ENCODE measurements around the gene ARPC2.
A peak's percentile ranks its signal among the peaks of the same experiment; 100 is the strongest.

ARPC2 gene

DNA sequence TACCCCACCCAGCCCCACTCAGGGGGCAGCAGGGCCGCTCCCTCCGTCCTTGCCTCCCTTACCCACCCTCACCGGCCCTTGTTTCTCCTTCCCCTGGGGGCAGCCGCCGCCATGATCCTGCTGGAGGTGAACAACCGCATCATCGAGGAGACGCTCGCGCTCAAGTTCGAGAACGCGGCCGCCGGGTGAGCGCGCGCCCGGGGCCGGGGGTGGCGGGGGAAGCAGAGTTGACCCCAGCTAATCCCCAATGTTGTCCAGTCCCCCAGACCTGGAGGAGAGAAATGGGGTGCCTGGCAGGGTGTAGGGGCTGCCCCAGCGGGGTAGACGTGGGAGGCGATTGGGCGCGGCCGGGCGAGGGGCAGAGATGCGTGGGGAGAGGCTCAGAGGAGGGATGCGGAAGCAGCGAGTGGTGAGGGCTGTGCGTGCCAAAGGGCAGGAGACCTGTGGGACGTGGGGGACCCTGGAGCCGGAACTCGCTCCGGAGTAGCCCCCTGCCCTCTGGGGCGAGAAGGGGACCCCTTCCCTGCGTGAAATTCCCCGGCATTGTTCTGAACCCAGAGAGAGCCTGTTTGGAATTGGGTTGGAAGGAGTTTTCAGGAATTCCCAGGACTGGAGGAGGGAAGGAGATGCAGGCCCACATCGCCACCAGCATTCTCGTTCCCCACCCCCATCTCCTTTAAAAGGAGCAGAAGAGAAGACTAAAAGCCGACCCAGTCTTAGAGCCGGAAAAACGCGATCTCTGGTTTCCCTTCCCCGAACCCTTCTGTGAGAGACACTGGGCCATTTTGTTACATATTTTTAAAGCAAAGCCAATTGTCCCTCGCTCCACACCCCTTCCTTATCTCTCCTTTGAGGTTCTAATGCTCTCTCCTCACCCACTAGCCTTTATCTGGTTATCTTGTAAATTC lies 625 bp downstream of the ARPC2 start:
- DNase-seq (ENCODE audit: low spot score), result peak; percentile 33

DNA sequence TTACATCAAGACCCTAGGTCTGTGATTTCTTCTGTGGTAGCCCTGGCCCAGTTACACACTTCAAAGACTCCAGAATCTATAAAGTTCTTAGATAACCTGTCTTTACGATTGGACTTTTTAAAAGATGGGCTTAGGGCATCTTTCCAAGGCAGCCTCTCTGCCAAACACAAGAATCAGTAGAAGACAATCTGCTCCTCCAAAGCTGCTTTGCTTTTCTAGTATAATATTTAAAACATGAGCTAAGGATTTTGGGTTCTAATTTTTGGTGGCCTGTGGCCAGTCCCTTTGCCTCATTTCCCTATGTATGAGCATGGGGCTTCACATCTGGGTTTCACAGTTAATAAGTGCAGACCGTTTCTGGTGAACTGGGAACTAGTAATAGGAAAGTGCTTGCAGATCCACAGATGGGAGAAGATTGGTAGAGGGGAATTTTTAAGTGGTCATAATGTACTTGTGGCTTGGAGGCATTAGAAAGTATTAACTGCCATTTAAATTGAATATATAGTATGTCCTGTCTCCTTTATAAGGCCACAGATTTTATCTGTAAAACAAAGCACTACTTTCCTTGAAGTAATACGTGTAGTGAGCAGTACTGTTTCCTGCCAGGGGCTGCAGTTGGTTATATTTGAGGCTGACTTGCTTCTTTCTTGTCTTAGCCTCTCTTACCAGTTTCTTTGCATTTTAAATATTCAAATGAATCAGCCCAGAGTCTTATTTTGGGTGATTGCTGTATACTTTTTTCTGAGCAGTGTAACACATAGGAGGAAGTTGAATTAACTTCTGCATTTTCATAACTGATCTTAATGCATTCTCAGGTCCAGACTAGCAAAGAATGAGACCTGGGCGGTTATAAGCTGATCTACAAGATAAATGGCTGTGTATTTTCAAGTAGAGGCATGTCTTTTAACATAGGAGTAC lies 1.5 kb downstream of the ARPC2 start:
- DNase-seq (ENCODE audit: low spot score), result no peak

DNA sequence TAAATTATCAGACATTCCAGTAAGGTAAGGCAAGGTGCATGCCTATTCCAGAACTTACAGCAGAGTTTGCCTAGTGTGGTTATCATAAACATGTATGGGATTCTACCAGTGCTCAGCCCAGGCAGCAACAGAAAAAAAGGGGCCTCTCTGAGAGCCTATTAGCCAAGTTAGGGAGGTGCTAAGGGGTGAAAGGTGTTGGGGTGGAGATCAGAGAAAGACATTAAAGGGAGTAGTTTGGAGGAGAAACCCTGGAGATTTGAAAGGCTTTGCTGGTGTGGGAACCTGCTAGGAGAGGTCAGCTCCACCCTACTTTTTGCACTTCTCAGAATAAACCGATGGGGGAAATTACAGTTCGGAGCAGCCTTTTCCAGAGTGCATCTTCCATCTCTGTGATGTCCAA lies 2.9 kb downstream of the ARPC2 start:
- DNase-seq (ENCODE audit: low spot score), result no peak

DNA sequence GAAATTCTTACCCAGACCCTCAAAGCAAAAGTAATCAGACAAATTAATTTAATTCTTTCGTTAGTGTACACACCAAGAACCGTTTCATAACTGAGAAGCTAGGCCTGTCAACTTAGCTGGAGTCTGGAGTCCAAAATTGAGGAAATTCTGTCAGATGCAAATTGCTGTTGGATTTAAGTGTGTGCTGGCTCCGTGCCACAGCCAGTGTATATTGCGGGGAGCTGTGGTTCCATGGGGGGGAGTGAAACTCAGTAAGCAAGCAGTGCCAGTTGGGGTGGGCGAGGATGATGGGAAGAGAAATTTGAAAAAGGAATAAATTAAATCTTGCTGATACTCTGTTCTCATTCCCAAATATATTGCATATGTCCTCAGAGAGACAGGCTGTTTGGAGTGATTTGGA lies 4.0 kb downstream of the ARPC2 start:
- no peak for DNase-seq (ENCODE audit: low spot score)

DNA sequence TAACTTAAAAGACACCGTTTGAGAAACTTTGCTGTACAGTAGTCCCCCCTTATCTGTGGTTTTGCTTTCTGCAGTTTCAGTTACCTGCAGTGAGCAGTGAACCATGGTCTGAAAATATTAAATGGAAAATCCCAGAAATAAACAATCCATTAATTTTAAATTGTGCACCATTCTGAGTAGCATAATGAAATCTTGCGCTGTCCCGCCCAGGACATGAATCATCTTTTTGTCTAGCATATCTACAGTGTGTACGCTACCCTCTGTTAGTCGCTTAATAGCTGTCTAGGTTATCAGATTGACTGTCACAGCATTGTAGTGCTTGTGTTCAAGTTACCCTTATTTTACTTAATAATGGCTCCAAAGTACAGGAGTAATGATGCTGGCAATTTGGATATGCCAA lies 6.1 kb downstream of the ARPC2 start:
- DNase-seq (ENCODE audit: low spot score), result no peak

DNA sequence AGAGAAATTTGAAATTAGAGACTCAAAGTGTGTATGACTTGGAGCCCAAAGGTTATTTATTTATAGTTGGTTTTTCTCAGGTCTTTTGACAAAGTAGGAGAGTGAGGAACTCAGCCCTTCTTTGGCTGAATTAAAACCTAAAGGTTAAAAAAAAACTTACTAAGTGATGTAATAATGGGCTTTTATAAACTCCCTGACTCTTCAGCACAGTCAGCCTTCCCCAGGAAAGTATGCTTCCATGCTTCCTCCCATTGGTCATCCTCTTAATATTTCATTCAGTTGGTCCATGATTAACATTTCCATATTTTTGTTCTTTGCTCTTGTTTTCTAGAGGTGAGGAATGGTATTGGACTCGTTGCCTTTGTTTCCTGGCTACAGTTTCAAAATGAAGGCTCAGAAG lies 7.2 kb downstream of the ARPC2 start:
- no peak for DNase-seq (ENCODE audit: low spot score)

DNA sequence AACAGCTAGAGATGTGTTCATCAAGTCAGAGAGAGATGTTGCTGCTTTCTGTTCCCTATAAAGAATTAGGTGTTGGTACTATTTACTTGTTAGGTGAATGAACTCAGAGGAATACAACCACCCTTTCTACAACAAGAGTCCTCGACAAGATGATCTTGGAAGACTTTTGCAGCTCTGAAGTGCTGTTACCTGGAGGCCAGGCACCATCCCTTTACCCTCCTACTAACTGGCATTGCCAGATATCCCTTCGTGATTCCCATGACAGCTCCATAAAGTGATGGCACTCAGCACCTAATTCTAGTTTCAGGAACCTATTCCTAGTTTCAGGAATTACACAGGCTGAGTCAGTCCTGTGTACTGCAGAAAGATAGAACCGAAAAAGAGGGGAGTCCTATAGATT lies 9.9 kb downstream of the ARPC2 start:
- DNase-seq (ENCODE audit: low spot score), result no peak

DNA sequence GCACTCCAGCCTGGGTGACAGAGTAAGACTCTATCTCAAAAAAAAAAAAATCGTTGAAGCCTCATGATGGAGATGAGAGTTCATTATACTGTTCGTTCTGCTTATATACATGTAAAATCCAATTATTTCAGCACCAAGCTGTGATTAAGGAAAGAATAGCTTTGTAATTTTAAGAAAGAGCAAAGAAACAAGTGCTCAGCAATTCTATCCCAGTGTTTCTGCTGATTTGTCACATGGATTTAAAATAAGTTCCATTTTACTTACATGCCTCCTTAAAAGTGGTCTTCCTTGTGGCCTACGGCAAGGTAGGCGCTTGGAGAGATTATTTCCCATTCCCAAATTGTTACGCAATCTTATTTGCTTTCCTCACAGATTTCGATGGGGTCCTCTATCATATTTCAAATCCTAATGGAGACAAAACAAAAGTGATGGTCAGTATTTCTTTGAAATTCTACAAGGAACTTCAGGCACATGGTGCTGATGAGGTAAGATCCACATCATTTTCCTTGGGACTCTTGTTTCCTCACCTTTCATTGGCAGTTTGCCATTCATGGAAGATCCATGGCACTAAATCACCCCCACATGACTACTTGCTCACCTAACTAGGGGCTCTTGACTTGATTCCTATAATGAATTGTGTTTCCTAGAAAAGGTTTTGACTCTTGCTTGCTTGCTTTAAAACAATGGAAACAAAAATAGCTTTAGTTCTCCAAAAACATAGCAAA lies 11.5 kb downstream of the ARPC2 start:
- no peak for DNase-seq (ENCODE audit: low spot score)

DNA sequence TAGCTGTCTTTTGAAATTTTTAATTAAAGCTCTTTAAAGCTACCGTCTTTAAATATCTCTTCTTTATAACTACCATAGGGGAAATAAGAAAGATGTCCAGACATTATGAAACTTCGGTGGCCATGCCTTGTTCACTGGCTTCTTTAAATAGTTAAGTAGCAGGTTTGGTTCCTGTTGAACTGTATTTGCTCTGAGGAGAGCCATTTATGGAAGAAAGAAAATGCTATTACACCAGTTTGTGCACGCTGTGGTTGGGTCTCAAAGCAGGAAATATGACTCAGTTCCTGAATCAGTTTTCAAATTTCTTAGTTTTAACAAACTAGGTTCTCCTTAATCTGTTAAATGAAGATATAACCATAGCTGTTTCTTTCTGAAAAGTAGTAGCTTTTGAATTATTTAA lies 12.2 kb downstream of the ARPC2 start:
- DNase-seq (ENCODE audit: low spot score), result no peak

DNA sequence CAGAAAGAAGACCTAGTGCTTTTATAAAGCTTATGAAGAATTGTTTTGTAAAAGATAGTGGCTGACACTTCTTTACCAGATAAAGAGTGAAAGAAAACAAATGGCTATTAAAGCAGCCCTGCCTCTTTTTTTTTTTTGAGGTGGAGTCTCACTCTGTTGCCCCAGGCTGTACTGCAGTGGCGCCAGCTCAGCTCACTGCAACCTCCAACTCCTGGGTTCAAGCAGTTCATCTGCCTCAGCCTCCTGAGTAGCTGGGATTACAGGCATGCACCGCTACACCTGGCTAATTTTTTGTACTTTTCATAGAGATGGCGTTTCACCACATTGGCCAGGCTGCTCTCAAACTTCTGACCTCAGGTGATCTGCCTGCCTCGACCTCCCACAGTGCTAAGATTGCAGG lies 12.9 kb downstream of the ARPC2 start:
- no peak for DNase-seq (ENCODE audit: low spot score)

DNA sequence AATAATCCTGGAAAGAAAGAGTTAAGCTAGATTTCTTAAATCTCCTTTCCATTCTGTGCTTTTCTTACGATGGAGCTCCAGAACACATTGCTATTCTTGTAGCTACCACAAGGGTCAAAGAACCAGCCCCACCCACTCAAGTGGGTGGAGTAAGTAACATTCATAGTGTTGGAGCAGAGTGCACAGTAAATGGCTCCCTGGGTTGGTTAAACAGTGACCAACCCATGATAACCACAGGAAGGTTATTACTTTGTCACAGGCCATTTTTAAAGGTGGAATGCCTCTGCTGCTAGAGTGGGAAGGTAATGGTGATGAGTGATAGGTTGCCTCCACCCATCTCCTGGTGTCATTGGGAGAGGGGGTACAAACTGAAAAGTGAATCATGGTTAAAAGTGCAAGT lies 13.9 kb downstream of the ARPC2 start:
- no peak for DNase-seq (ENCODE audit: low spot score)

DNA sequence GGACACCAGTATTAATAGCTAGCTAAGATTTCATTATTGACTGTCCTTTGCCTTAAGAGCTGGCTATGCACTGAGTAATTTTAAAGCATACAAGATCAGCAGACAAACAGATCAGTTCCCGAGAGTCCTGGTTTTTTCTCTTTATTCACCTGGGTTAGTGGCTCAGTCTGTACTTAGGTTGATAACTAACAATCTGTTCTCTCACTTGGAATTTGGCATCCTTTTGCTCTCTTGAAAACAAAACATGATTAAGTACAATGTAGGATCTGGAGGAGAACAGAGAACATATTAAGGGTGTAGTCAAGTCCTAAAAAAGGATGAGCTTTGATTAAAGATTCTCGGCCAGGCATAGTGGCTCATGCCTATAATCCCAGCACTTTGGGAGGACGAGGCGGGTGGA lies 16.6 kb downstream of the ARPC2 start:
- DNase-seq (ENCODE audit: low spot score), result peak; percentile 40

DNA sequence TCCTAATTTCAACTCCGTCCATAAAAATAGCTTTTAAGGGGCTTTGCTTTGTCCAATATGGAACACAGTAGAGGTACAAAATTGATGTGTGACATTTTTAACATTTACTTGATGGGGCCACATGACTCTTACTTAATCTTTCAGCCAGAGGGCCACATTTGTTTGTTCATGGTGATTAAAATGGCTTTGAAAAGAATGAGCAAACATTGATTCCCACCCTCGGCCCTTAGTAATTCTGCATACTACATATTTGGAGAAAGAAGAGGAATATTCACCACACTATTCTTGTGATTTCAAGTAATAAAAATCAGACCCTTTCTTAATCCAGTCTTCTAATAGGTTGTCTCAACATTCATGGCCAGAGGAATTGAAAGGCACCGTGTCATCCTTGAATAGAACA lies 17.5 kb downstream of the ARPC2 start:
- no peak for DNase-seq (ENCODE audit: low spot score)

DNA sequence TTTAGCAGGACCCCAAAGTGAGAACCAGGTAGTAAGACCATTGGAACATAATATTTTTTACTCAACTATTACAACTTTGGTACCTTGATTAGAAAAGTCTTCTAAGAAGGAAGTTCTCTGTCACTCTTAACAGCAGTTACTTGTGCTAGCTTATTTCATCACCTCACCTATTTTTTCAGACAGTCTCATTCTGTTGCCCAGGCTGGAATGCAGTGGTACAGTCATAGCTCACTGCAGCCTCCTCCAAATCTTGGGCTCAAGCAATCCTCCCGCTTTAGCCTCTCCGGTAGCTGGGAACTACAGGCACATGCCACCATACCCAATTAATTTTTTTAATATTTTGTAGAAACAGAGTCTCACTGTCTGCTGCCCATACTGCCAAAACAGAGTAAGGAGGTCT lies 18.0 kb downstream of the ARPC2 start:
- no peak for DNase-seq (ENCODE audit: low spot score)

DNA sequence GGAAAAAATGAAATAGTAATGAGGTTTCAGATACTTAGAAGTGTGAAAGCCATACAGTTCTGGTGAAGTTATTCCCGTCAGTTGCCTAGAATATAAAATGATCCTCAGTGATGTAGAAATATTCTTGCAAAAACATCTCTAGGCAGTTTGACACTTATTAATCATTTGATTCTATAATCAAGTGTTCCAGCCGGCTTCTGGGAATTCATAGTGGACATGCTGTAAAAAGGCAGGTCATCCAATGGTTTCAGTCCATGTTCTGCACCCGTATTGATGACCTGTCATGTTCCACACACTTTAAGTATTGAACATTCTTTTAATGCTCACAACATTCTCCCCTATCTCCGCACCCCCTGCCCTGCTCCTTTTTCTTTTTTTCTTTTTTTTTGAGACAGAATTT lies 19.8 kb downstream of the ARPC2 start:
- no peak for DNase-seq (ENCODE audit: low spot score)

DNA sequence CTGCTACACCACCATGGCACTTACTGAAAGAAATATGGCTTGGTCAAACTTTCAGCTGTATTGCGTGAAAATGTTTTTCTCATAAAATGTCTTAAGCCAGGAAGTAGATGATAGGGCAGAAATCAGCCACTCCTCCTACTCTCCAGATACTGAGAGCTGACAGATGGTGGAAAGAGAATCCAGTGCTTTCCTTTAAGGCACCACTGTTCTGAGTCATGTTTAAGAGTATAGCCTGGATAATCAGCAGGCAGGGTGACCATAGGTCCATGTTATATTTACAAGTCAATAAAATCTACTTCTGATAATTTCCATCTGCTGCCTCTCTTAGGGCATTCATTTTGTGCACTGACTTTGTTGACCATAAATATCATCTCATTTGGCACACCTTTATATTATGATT lies 21.9 kb downstream of the ARPC2 start:
- no peak for DNase-seq (ENCODE audit: low spot score)

DNA sequence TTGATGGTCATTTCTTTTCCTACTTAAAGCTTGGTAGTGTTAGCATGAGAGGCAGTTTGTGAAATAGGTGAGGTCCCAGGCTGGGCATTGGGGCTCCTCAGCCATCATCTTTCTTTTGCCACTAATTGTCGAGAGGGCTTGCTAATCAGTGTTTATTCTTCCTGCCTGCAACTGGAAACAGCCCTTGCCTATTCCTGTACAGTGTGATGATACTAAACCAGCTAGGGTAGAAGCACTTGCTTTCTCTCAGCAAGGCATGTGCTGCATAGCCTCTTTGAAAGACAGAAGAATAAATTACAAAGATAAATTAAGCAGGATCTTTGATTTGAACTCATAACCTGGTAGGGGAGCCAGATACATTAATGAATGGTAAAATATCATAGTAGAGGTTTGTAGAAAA lies 27.2 kb downstream of the ARPC2 start:
- DNase-seq (ENCODE audit: low spot score), result no peak

DNA sequence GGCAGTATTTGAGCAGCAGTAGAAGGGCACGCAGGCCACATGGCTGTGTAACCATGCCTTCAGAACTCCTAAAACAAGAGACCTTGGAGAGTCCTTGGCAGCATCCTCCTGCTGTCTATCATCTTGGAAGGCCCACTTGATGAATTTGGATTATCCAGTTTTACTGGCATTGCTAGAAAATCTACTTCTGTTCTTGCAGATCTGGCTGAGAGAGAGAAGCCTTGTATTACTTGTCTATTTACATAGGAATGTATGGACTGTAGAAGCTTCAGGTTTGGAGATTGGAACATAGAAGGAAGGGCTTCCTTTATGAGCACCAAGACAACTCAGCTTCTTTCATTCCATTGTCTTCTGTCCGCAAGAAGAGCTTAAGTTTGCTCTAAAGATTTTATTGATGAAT lies 27.7 kb downstream of the ARPC2 start:
- no peak for DNase-seq (ENCODE audit: low spot score)

DNA sequence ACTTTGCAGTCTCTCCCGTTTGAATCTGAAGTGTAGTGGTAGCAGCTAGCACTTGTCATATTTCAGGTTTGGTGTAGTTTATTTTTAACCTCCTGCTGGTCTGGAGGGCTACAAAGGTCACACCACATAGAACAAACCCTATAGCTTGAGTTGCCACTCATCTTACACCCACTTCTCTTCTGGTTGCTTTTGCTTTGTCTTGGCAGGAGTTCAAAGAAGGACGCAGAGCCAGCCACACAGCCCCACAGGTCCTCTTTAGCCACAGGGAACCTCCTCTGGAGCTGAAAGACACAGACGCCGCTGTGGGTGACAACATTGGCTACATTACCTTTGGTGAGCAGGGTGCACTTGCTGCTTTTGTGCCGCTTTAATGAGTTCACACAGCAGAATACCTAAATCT lies 28.2 kb downstream of the ARPC2 start:
- DNase-seq (ENCODE audit: low spot score), result no peak

DNA sequence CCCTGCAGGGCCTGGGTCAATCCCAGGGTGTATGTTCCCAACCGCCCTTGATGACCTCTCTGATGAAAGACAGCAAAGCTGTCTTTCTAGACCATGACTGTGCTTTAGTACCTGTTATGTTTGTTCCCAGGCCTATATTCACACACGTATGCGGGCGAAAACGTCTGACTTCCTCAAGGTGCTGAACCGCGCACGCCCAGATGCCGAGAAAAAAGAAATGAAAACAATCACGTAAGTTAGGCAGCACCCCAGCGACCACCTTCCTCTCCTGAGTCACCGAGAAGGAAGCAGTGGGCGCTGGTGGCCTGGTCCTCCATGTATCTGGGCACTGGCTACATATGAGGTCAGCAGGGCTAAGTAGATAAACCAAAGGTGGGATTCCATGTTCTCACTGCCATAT lies 32.7 kb downstream of the ARPC2 start:
- DNase-seq (ENCODE audit: low spot score), result no peak

DNA sequence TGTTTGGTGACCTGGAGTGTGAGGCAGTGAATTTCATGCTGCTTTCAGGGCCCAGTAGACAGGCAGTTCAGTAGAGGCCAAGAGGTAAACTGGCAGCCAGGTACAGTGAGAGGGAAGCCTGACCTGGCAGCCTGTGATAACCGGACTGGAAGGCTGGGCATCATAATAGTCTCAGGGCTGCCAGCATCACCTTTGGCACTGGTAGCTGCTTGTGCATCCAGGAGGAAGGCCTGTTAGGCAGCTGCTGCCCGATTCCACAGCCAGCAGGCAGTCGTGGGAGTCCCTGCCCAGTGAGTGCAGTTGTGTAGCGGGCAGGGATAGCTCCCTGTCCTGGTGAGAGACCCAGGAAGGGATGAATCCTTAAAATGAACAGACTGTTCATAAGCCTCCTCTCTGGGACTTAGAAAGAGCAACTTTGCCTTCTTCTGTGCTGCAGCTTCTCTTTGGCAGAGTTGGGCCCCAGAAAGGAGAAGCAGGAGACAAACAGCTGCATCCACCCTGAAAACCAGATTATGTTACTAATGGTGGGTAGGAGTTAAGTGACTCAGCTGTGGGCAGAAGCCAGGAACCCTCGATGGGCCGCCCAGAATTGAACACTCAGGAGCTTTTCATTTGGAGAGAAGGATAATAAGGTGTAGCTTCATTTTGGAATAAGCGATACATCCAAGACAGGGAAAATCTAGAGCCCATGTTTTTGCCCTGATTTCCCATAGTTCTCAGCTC lies 35.7 kb downstream of the ARPC2 start:
- peak; percentile 71 for DNase-seq (ENCODE audit: low spot score)

DNA sequence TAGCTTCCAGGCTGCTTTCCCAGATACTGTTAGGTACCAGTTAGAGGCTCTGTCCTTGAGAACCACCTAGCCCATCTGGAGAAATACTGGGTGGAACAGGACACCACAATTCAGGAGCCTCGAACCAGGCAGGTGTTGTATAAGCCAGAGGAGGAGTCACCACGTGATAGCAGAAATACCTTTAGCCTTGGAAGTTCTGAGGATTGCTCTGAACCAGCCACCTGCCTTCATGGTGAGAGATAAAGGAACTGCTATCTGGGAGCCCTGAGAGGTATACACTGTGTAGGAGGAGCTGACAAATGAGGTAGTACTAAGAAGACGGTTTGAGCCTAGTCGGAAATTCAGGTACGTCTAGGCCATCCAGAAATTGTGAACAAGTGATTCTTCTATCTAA lies 36.2 kb downstream of the ARPC2 start:
- no peak for DNase-seq (ENCODE audit: low spot score)
